Endodermal cell (in vitro differentiated cells): ENCODE data around the gene PABPN1L. TPM values are rescaled to one million over a fixed set of nuclear protein-coding genes. Genes with fewer than 3 reads are reported as not detected.

Experiments used
- DNase-seq: peaks from one replicate; pipeline ENCODE4 v3.0.0-alpha.2; 2017
- H3K27ac ChIP-seq: 2 replicates; pipeline ENCODE4 v1.5.1; 2013; ENCODE audit warnings: mild to moderate bottlenecking, low read depth, low read length, moderate library complexity
- H3K27me3 ChIP-seq: 2 replicates; pipeline ENCODE4 v1.6.1; 2013; ENCODE audit warnings: mild to moderate bottlenecking, low read length, moderate library complexity; ENCODE audit not compliant: insufficient read depth, control insufficient read depth, poor library complexity, severe bottlenecking
- H3K36me3 ChIP-seq: 2 replicates; pipeline ENCODE4 v1.7.0; 2013; ENCODE audit warnings: mild to moderate bottlenecking, low read length, moderate library complexity; ENCODE audit not compliant: control insufficient read depth, insufficient read depth
- H3K4me1 ChIP-seq: one replicate; pipeline ENCODE4 v1.7.0; 2013; ENCODE audit warnings: low read length; ENCODE audit not compliant: control insufficient read depth, insufficient read depth
- H3K4me3 ChIP-seq: 2 replicates; pipeline ENCODE4 v1.5.1; 2013; ENCODE audit warnings: mild to moderate bottlenecking, low read length, moderate library complexity
- H3K9ac ChIP-seq: 2 replicates; pipeline ENCODE4 v1.6.1; 2013; ENCODE audit warnings: mild to moderate bottlenecking, low read length, moderate library complexity; ENCODE audit not compliant: poor library complexity, severe bottlenecking; ENCODE audit errors: extremely low read depth
- H3K9me3 ChIP-seq: 2 replicates; pipeline ENCODE4 v1.6.1; 2013; ENCODE audit warnings: mild to moderate bottlenecking, low read length, moderate library complexity; ENCODE audit not compliant: control insufficient read depth
- H3K27ac Mint-ChIP-seq: 2 replicates; pipeline ENCODE4 v1.8.0; 2020; ENCODE audit warnings: mixed read lengths
- H3K27me3 Mint-ChIP-seq: 2 replicates; pipeline ENCODE4 v1.8.0; 2021; ENCODE audit warnings: mild to moderate bottlenecking, mixed read lengths; ENCODE audit not compliant: insufficient read depth
- H3K36me3 Mint-ChIP-seq: 2 replicates; pipeline ENCODE4 v1.8.0; 2020; ENCODE audit warnings: low read depth, mixed read lengths
- H3K4me1 Mint-ChIP-seq: 2 replicates; pipeline ENCODE4 v1.8.0; 2020; ENCODE audit warnings: mixed read lengths
- H3K4me3 Mint-ChIP-seq: 2 replicates; pipeline ENCODE4 v1.8.0; 2020; ENCODE audit warnings: mild to moderate bottlenecking, moderate library complexity, mixed read lengths
- H3K9me3 Mint-ChIP-seq: 2 replicates; pipeline ENCODE4 v1.8.0; 2020; ENCODE audit warnings: mild to moderate bottlenecking, mixed read lengths
- CTCF ChIP-seq: fragments of 200-600 bp; sonication (generic); conservative IDR thresholded peaks from 2 replicates; pipeline ENCODE4 v1.5.0; 2021; ENCODE audit warnings: antibody characterized with exemption, mild to moderate bottlenecking
- WGBS, 2 experiments: methylation state at CpG; one replicate each; pipeline versions ENCODE4 v1.1.5 to v1.1.7; 2013; ENCODE audit warnings: missing lambda C conversion rate in 2 of 2, mixed read lengths in 1 of 2; ENCODE audit not compliant: insufficient coverage in 1 of 2, insufficient read length in 1 of 2; 5-methylcytosine and 5-hydroxymethylcytosine counted together
- total RNA-seq, 2 donors: library from RNA; stranded (reverse); fragmentation: NEBNext Ultra II Directional in 1 of 2; extraction: Animal tissue kit (Norgen Biotek cat#: 25700) in 1 of 2; gene quantifications; 2 replicates in 1 of 2; 3 replicates in 1 of 2; pipeline ENCODE4 v1.2.1, GENCODE V29; 2021

Gene PABPN1L
- total RNA-seq, 2 donors from 2014 or later = not detected

GRCh38 chr16:88883946-88884345 lies 17.5 kb upstream of the PABPN1L start:
- TF ChIP-seq CTCF = no peak
- no peaks in the 10 kb centered on the region for H3K36me3 ChIP-seq
- H3K4me3 Mint-ChIP-seq = no peak overlapping the region
- no peak overlapping the region for H3K27ac Mint-ChIP-seq
- H3K9me3 ChIP-seq = no peaks in the 10 kb centered on the region
- no peak overlapping the region for H3K27ac ChIP-seq
- H3K4me3 ChIP-seq = no peak overlapping the region
- H3K9ac ChIP-seq = no peak overlapping the region
- H3K4me1 Mint-ChIP-seq = no peaks in the 10 kb centered on the region
- 92% methylated on average over 11 of the region's 11 CpGs; no CpG with 5 or more reads in 1 of the 2 experiments for WGBS, 2 experiments
- H3K4me1 ChIP-seq = no peaks in the 10 kb centered on the region
- H3K27me3 Mint-ChIP-seq = no peaks in the 10 kb centered on the region
- DNase-seq = no peak
- H3K36me3 Mint-ChIP-seq = no peaks in the 10 kb centered on the region
- no peaks in the 10 kb centered on the region for H3K27me3 ChIP-seq
- H3K9me3 Mint-ChIP-seq = no peaks in the 10 kb centered on the region

- no peak overlapping the region for H3K27ac Mint-ChIP-seq
- Histone ChIP-seq H3K4me3 (no peak overlapping the region), H3K36me3 (no peaks in the 10 kb centered on the region), H3K4me1 (no peaks in the 10 kb centered on the region), H3K27ac (no peak overlapping the region), H3K9me3 (no peaks in the 10 kb centered on the region), H3K27me3 (no peaks in the 10 kb centered on the region), H3K9ac (no peak overlapping the region)
- no peaks in the 10 kb centered on the region for H3K4me1 Mint-ChIP-seq
- WGBS, 2 experiments = 95 to 98% methylated on average over 43 to 49 of the region's 49 CpGs
- H3K36me3 Mint-ChIP-seq = no peaks in the 10 kb centered on the region
- H3K4me3 Mint-ChIP-seq = no peak overlapping the region
- no peaks in the 10 kb centered on the region for H3K27me3 Mint-ChIP-seq
- no peak for TF ChIP-seq CTCF
- no peaks in the 10 kb centered on the region for H3K9me3 Mint-ChIP-seq
- no peak for DNase-seq
Observed at GRCh38 chr16:88883117-88883895, 16.8 kb upstream of the PABPN1L start.

GRCh38 chr16:88882358-88883030 lies 16.0 kb upstream of the PABPN1L start:
- DNase-seq = no peak

More at GRCh38 chr16:88882358-88883030, 16.0 kb upstream of the PABPN1L start:
- H3K9ac ChIP-seq = no peak overlapping the region
- H3K9me3 Mint-ChIP-seq = no peaks in the 10 kb centered on the region
- no peaks in the 10 kb centered on the region for H3K36me3 ChIP-seq
- no peak overlapping the region for H3K27ac ChIP-seq
- TF ChIP-seq CTCF = no peak
- WGBS, 2 experiments = 93 to 96% methylated on average over 18 to 25 of the region's 26 CpGs
- H3K4me3 Mint-ChIP-seq = no peak overlapping the region
- H3K9me3 ChIP-seq = no peaks in the 10 kb centered on the region
- no peak overlapping the region for H3K4me3 ChIP-seq
- H3K27me3 ChIP-seq = no peaks in the 10 kb centered on the region
- H3K27ac Mint-ChIP-seq = no peak overlapping the region
- no peaks in the 10 kb centered on the region for H3K36me3 Mint-ChIP-seq
- no peaks in the 10 kb centered on the region for H3K27me3 Mint-ChIP-seq
- H3K4me1 Mint-ChIP-seq = no peaks in the 10 kb centered on the region
- H3K4me1 ChIP-seq = no peaks in the 10 kb centered on the region
